Measurements from ENCODE around the gene SQSTM1.

- TF ChIP-seq CTCF (IDR thresholded peaks at IDR 0.05; ENCODE audit: low read depth, low read length, missing input control): no peak
- TF ChIP-seq YY1 (IDR thresholded peaks at IDR 0.05): no peak
- no peak for TF ChIP-seq REST (IDR thresholded peaks at IDR 0.05)
- no peak for TF ChIP-seq GABPA (IDR thresholded peaks at IDR 0.05 in 1 of 2, conservative IDR thresholded peaks at IDR 0.05 in 1 of 2)
- no peak for TF ChIP-seq ATF3 (IDR thresholded peaks at IDR 0.05)
- TF ChIP-seq RXRA (IDR thresholded peaks at IDR 0.05): no peak
- no peak for TF ChIP-seq SP1 (IDR thresholded peaks at IDR 0.05)
- no peak for TF ChIP-seq JUND (IDR thresholded peaks at IDR 0.05)
- no peak for TF ChIP-seq ZBTB33 (IDR thresholded peaks at IDR 0.05)
- TF ChIP-seq EGR1 (IDR thresholded peaks at IDR 0.05; ENCODE audit: low read depth in 2 of 2): no peak
- TF ChIP-seq TAF1 (conservative IDR thresholded peaks at IDR 0.05): no peak
- TF ChIP-seq RAD21 (IDR thresholded peaks at IDR 0.05): no peak
- TF ChIP-seq HNF4G (IDR thresholded peaks at IDR 0.05): no peak
Measured at GRCh38 chr5:179837076-179838011, 16.6 kb downstream of the SQSTM1 start.

Measured in liver (tissue), 3 donors.